HepG2 (cell line): Measurements from ENCODE around the gene LRRC42. TPM values are rescaled to one million over a fixed set of nuclear protein-coding genes. Genes with fewer than 3 reads are reported as not detected.
A peak's percentile ranks its signal among the peaks of the same experiment; 100 is the strongest.

Source experiments
- CTCF ChIP-seq: sonication (generic); formaldehyde crosslinking; IDR thresholded peaks from 2 replicates; pipeline ENCODE4 v1.5.0; 2020; ENCODE audit warnings: mild to moderate bottlenecking, missing genetic modification reagents, moderate library complexity
- HNRNPK ChIP-seq: fragments of 200-400 bp; formaldehyde crosslinking; IDR thresholded peaks from 2 replicates; pipeline ENCODE4 v1.6.1; 2018; ENCODE audit warnings: low read length, low read depth, moderate library complexity, mild to moderate bottlenecking; ENCODE audit not compliant: poor library complexity, severe bottlenecking
- MAX ChIP-seq: IDR thresholded peaks from 2 replicates; pipeline ENCODE4 v1.6.1; 2012; ENCODE audit warnings: inconsistent platforms
- MTA1 ChIP-seq: sonication (generic); formaldehyde crosslinking; IDR thresholded peaks from 2 replicates; pipeline ENCODE4 v1.4.0; 2020; ENCODE audit warnings: missing genetic modification reagents, mild to moderate bottlenecking, borderline replicate concordance
- REL ChIP-seq: sonication (generic); formaldehyde crosslinking; conservative IDR thresholded peaks from 2 replicates; pipeline ENCODE4 v1.8.0; 2022; ENCODE audit warnings: mild to moderate bottlenecking, missing genetic modification reagents, moderate library complexity
- SIN3A ChIP-seq: IDR thresholded peaks from 2 replicates; pipeline ENCODE4 v1.6.1; 2011; ENCODE audit warnings: low read depth, mild to moderate bottlenecking, control low read depth, low read length, borderline replicate concordance
- SIX4 ChIP-seq: sonication (generic); formaldehyde crosslinking; IDR thresholded peaks from 2 replicates; pipeline ENCODE4 v1.4.0; 2020; ENCODE audit warnings: missing genetic modification reagents
- TBX3 ChIP-seq: fragments of 450-650 bp; IDR thresholded peaks from 2 replicates; pipeline ENCODE4 v1.6.1; 2017; ENCODE audit warnings: antibody characterized with exemption, mild to moderate bottlenecking, inconsistent platforms, borderline replicate concordance
- ZBTB38 ChIP-seq: sonication (generic); formaldehyde crosslinking; IDR thresholded peaks from 2 replicates; pipeline ENCODE4 v1.5.1; 2020; ENCODE audit warnings: mild to moderate bottlenecking, missing genetic modification reagents
- ZIK1 ChIP-seq: sonication (generic); formaldehyde crosslinking; IDR thresholded peaks from 2 replicates; pipeline ENCODE4 v1.5.0; 2020; ENCODE audit warnings: mild to moderate bottlenecking, low read depth, missing genetic modification reagents, borderline replicate concordance
- ZNF160 ChIP-seq: sonication (generic); formaldehyde crosslinking; IDR thresholded peaks from 2 replicates; pipeline ENCODE4 v1.8.0; 2022; ENCODE audit warnings: mild to moderate bottlenecking, inconsistent platforms, missing genetic modification reagents
- ZNF205 ChIP-seq: IDR thresholded peaks from 2 replicates; pipeline ENCODE4 v1.6.1; 2018; ENCODE audit warnings: missing biosample characterization, missing genetic modification reagents
- ZNF230 ChIP-seq: sonication (generic); formaldehyde crosslinking; IDR thresholded peaks from 2 replicates; pipeline ENCODE4 v1.4.0; 2020; ENCODE audit warnings: mild to moderate bottlenecking, missing genetic modification reagents
- ZNF263 ChIP-seq: sonication (generic); formaldehyde crosslinking; IDR thresholded peaks from 2 replicates; pipeline ENCODE4 v1.4.0; 2020; ENCODE audit warnings: missing genetic modification reagents
- ZNF383 ChIP-seq: sonication (generic); formaldehyde crosslinking; IDR thresholded peaks from 2 replicates; pipeline ENCODE4 v1.4.0; 2020; ENCODE audit warnings: missing genetic modification reagents, mild to moderate bottlenecking, borderline replicate concordance
- ZNF614 ChIP-seq: IDR thresholded peaks from 2 replicates; pipeline ENCODE4 v1.6.1; 2018; ENCODE audit warnings: missing biosample characterization, missing genetic modification reagents, inconsistent platforms, borderline replicate concordance
- ZSCAN31 ChIP-seq: sonication (generic); formaldehyde crosslinking; IDR thresholded peaks from 2 replicates; pipeline ENCODE4 v1.5.0; 2020; ENCODE audit warnings: low read depth, mild to moderate bottlenecking, missing genetic modification reagents
- ZSCAN5A ChIP-seq: sonication (generic); formaldehyde crosslinking; IDR thresholded peaks from 2 replicates; pipeline ENCODE4 v1.8.0; 2022; ENCODE audit warnings: mild to moderate bottlenecking, missing genetic modification reagents, borderline replicate concordance
- polyA plus RNA-seq, 8 experiments: library from polyadenylated mRNA; depleted of rRNA in 3 of 8; stranded (reverse) in 7 of 8; unstranded in 1 of 8; fragments of >200 nt; fragmentation: Illumina TruSeq in 4 of 8; extraction: Trizol in 4 of 8; gene quantifications; 2 replicates each; pipeline versions ENCODE4 v1.2.1 to v1.2.3, GENCODE V29; 2011 to 2016; ENCODE audit warnings: low read depth in 4 of 8, missing spikeins in 1 of 8, mixed read lengths in 1 of 8; ENCODE audit not compliant: insufficient read depth in 1 of 8
- total RNA-seq, 5 experiments: library from RNA; depleted of rRNA; stranded (reverse); fragments of >200 nt; fragmentation: Illumina TruSeq; extraction: Trizol; gene quantifications; 2 replicates each; pipeline ENCODE4 v1.2.3, GENCODE V29; 2016; ENCODE audit warnings: low read depth in 1 of 5
- TF ChIP-seq, protein P1 (sequence below): IDR thresholded peaks from 2 replicates; pipeline ENCODE4 v1.6.1; 2016; ENCODE audit warnings: missing compliant biosample characterization, missing genetic modification reagents, borderline replicate concordance

LRRC42 gene
- total and polyA plus RNA-seq, 2 of the 13 experiments (the other 11 are each of a cell fraction or from before 2014, with no cell fraction given): 30.6 to 43.6 TPM

DNA sequence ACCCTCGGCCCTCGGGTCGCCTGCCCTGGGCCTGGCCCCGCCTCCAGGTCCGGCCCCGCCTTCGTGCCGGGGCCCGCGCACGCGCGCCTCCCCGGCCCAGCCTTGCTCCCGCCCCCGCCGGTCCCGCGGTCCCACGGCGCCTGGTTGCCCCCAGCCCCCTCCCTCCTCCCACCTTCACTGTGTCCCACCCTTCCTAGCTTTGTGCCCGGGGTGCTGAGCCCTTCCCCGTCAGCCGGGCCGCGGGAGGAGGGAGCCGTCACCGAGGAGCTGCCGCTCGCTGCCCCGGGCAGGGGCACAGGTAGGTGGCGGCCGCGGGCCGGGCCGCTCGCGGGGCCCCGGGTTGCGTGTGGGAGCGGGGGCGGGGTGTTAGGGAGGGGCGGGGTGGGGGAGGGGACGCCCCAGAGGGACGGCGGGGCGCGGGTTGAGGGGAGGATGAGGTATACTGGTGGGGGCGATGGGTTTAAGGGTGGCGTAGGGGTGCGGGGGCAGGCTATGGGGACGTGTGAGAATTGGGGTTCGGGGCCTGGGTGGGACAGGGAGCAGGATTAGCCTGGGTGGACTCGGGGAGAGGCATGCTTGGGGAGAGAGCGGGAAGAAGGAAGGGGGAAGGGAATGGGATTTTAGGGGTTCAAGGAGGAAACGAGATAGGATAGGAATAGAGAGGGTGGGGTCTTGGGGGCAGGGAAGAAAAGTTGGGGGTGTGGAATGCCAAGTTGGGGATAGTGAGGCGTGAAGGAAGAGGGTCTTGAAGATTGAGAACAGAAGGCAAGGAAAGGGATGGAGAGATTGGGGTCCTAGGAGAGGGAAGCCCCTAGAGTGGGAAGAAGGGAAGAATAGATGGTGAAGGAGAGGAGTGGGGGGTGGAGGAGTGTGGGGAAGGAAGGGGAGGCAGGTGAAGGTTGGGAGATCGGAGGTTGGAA, at the start of gene LRRC42 (continued):
- TF ChIP-seq, protein P1, sequence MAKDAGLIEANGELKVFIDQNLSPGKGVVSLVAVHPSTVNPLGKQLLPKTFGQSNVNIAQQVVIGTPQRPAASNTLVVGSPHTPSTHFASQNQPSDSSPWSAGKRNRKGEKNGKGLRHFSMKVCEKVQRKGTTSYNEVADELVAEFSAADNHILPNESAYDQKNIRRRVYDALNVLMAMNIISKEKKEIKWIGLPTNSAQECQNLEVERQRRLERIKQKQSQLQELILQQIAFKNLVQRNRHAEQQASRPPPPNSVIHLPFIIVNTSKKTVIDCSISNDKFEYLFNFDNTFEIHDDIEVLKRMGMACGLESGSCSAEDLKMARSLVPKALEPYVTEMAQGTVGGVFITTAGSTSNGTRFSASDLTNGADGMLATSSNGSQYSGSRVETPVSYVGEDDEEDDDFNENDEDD (CRISPR knock-in tag): 0 out of 2 replicates have a peak, but pooled peaks have one; percentile 5
- TF ChIP-seq MTA1 (CRISPR knock-in tag) (0 out of 2 replicates have a peak, but pooled peaks have one; percentile 38), ZIK1 (CRISPR knock-in tag) (no peak), MAX (peak; percentile 14; the same call in 1 of the 2 replicates), ZSCAN31 (CRISPR knock-in tag) (0 out of 2 replicates have a peak, but pooled peaks have one; percentile 13), ZNF230 (CRISPR knock-in tag) (0 out of 2 replicates have a peak, but pooled peaks have one; percentile 19), ZNF205 (CRISPR knock-in tag) (0 out of 2 replicates have a peak, but pooled peaks have one; percentile 30), ZNF160 (CRISPR knock-in tag) (no peak), SIX4 (peak; percentile 2; the same call in 1 of the 2 replicates), CTCF (CRISPR knock-in tag) (peak; percentile 46), REL (CRISPR knock-in tag) (0 out of 2 replicates have a peak, but pooled peaks have one; percentile 7), TBX3 (no peak), HNRNPK (peak; percentile 87), ZBTB38 (CRISPR knock-in tag) (0 out of 2 replicates have a peak, but pooled peaks have one; percentile 19), SIN3A (0 out of 2 replicates have a peak, but pooled peaks have one; percentile 3), ZNF263 (CRISPR knock-in tag) (peak; percentile 15; the same call in 1 of the 2 replicates), ZSCAN5A (CRISPR knock-in tag) (0 out of 2 replicates have a peak, but pooled peaks have one; percentile 54), ZNF614 (no peak), ZNF383 (CRISPR knock-in tag) (no peak)
